ENCODE measurements around the gene KRT81.

Gene KRT81

GRCh38 chr12:52308806-52309425, 17.6 kb upstream of the KRT81 start:
- no peaks in the 10 kb centered on the region for H4K20me1 ChIP-seq (ENCODE audit: insufficient read depth, low read length, poor library complexity, severe bottlenecking)
- H3K4me3 ChIP-seq (ENCODE audit: low read length, poor library complexity, severe bottlenecking) = no peak overlapping the region
- peaks cover 16% of the 10 kb centered on the region for H3K4me1 ChIP-seq (ENCODE audit: insufficient read depth, low read length, poor library complexity, severe bottlenecking)
- H3K36me3 ChIP-seq (ENCODE audit: insufficient read depth, low read length) = no peaks in the 10 kb centered on the region
- no peaks in the 10 kb centered on the region for H3K79me2 ChIP-seq (ENCODE audit: insufficient read depth, low read length)
- no peak overlapping the region for H2AFZ ChIP-seq (ENCODE audit: low read length)
- no peaks in the 10 kb centered on the region for H3K9me2 ChIP-seq (replicated peaks; ENCODE audit: low read depth, low read length)
- H3K9me3 ChIP-seq (ENCODE audit: insufficient read depth, low read depth, low read length) = no peaks in the 10 kb centered on the region
- H3K4me2 ChIP-seq (ENCODE audit: low read depth, low read length, poor library complexity, severe bottlenecking) = no peak overlapping the region
- H3K27me3 ChIP-seq (ENCODE audit: insufficient read depth, low read length, poor library complexity, severe bottlenecking) = no peaks in the 10 kb centered on the region
- no peaks in the 10 kb centered on the region for H3F3A ChIP-seq (ENCODE audit: low read depth)
- TF ChIP-seq EZH2phosphoT487 (IDR thresholded peaks at IDR 0.05; ENCODE audit: borderline replicate concordance) = no peak
- no peak for TF ChIP-seq CTCF (conservative IDR thresholded peaks at IDR 0.05; ENCODE audit: low read length)
- H3K9ac ChIP-seq (ENCODE audit: low read depth, low read length, poor library complexity, severe bottlenecking) = no peak overlapping the region

- Histone ChIP-seq H3K4me2 (ENCODE audit: low read depth, low read length, poor library complexity, severe bottlenecking) (no peak overlapping the region), H3K9ac (ENCODE audit: low read depth, low read length, poor library complexity, severe bottlenecking) (no peak overlapping the region), H3K79me2 (ENCODE audit: insufficient read depth, low read length) (no peaks in the 10 kb centered on the region), H3K36me3 (ENCODE audit: insufficient read depth, low read length) (no peaks in the 10 kb centered on the region), H3K9me2 (replicated peaks; ENCODE audit: low read depth, low read length) (no peaks in the 10 kb centered on the region), H3K27me3 (ENCODE audit: insufficient read depth, low read length, poor library complexity, severe bottlenecking) (no peaks in the 10 kb centered on the region), H3K9me3 (ENCODE audit: insufficient read depth, low read depth, low read length) (no peaks in the 10 kb centered on the region), H3F3A (ENCODE audit: low read depth) (no peaks in the 10 kb centered on the region), H4K20me1 (ENCODE audit: insufficient read depth, low read length, poor library complexity, severe bottlenecking) (no peaks in the 10 kb centered on the region), H2AFZ (ENCODE audit: low read length) (no peak overlapping the region), H3K4me3 (ENCODE audit: low read length, poor library complexity, severe bottlenecking) (no peak overlapping the region), H3K4me1 (ENCODE audit: insufficient read depth, low read length, poor library complexity, severe bottlenecking) (peaks cover 16% of the 10 kb centered on the region)
- TF ChIP-seq EZH2phosphoT487 (IDR thresholded peaks at IDR 0.05; ENCODE audit: borderline replicate concordance) = no peak
- no peak for TF ChIP-seq CTCF (conservative IDR thresholded peaks at IDR 0.05; ENCODE audit: low read length)
These were observed 16.8 kb upstream of the KRT81 start for GRCh38 chr12:52307836-52308805.

- no peak overlapping the region for H3K9ac ChIP-seq (ENCODE audit: low read depth, low read length, poor library complexity, severe bottlenecking)
- H3K9me3 ChIP-seq (ENCODE audit: insufficient read depth, low read depth, low read length) = no peaks in the 10 kb centered on the region
- no peak overlapping the region for H3K4me2 ChIP-seq (ENCODE audit: low read depth, low read length, poor library complexity, severe bottlenecking)
- no peaks in the 10 kb centered on the region for H3K36me3 ChIP-seq (ENCODE audit: insufficient read depth, low read length)
- no peaks in the 10 kb centered on the region for H3F3A ChIP-seq (ENCODE audit: low read depth)
- no peaks in the 10 kb centered on the region for H3K79me2 ChIP-seq (ENCODE audit: insufficient read depth, low read length)
- H3K4me1 ChIP-seq (ENCODE audit: insufficient read depth, low read length, poor library complexity, severe bottlenecking) = peaks cover 16% of the 10 kb centered on the region
- H3K27me3 ChIP-seq (ENCODE audit: insufficient read depth, low read length, poor library complexity, severe bottlenecking) = no peaks in the 10 kb centered on the region
- H4K20me1 ChIP-seq (ENCODE audit: insufficient read depth, low read length, poor library complexity, severe bottlenecking) = no peaks in the 10 kb centered on the region
- H3K4me3 ChIP-seq (ENCODE audit: low read length, poor library complexity, severe bottlenecking) = no peak overlapping the region
- no peak for TF ChIP-seq EZH2phosphoT487 (IDR thresholded peaks at IDR 0.05; ENCODE audit: borderline replicate concordance)
- no peak for TF ChIP-seq CTCF (conservative IDR thresholded peaks at IDR 0.05; ENCODE audit: low read length)
- no peaks in the 10 kb centered on the region for H3K9me2 ChIP-seq (replicated peaks; ENCODE audit: low read depth, low read length)
- no peak overlapping the region for H2AFZ ChIP-seq (ENCODE audit: low read length)
These were observed 15.4 kb upstream of the KRT81 start for GRCh38 chr12:52306731-52307130.
